ENCODE results near the gene NTRK1. TPM values are rescaled to one million over a fixed set of nuclear protein-coding genes. Genes with fewer than 3 reads are reported as not detected.

NTRK1 gene
- total and polyA plus RNA-seq, 2 donors (not counting 1 experiment from before 2014, with no cell fraction given), result not detected

GRCh38 chr1:156865865-156866248, 5.2 kb downstream of the NTRK1 start:
- H3K4me3 Mint-ChIP-seq, result no peak overlapping the region
- CTCF ChIA-PET, result no interaction called here
- 100% methylated on average over 1 of the region's 4 CpGs for WGBS (ENCODE audit: insufficient coverage)

More at GRCh38 chr1:156865865-156866248, 5.2 kb downstream of the NTRK1 start:
- H3K27me3 Mint-ChIP-seq, result peaks cover 54% of the 10 kb centered on the region
- H4K20me1 ChIP-seq (ENCODE audit: control insufficient read depth, insufficient read depth, low read length, poor library complexity, severe bottlenecking), result no peaks in the 10 kb centered on the region
- H2AFZ ChIP-seq (ENCODE audit: insufficient read depth, low read depth, low read length, poor library complexity, severe bottlenecking), result no peak overlapping the region
- intact Hi-C loops (cut with micrococcal nuclease), result no loop called here
- no peak for TF ChIP-seq CTCF (IDR thresholded peaks at IDR 0.05)
- TF ChIP-seq EZH2 (IDR thresholded peaks at IDR 0.05; ENCODE audit: borderline replicate concordance, insufficient read depth, low read depth, low read length, poor library complexity, severe bottlenecking), result no peak
- H3K27me3 ChIP-seq (replicated peaks in 1 of 4; ENCODE audit: control extremely low read depth in 1 of 4, control insufficient read depth in 3 of 4, insufficient read depth in 4 of 4, low read length in 3 of 4), result peaks cover 0 to 57% (median 26%) of the 10 kb centered on the region in 4 experiments
- DNase-seq, result no peak
- no peak overlapping the region for H3K27ac Mint-ChIP-seq
- peaks cover 7 to 13% of the 10 kb centered on the region in 2 donors for H3K4me1 ChIP-seq (ENCODE audit: control insufficient read depth in 2 of 2, insufficient read depth in 2 of 2, low read length in 2 of 2)
- H3K27ac ChIP-seq (ENCODE audit: low read length in 2 of 2), result no peak overlapping the region
- H3K9ac ChIP-seq (ENCODE audit: low read length), result no peak overlapping the region
- no peaks in the 10 kb centered on the region for H3K9me3 Mint-ChIP-seq (ENCODE audit: insufficient read depth)
- H3K36me3 ChIP-seq (replicated peaks in 1 of 2; ENCODE audit: control extremely low read depth in 1 of 2, control insufficient read depth in 1 of 2, extremely low read depth in 1 of 2, insufficient read depth in 2 of 2, low read length in 1 of 2), result no peaks in the 10 kb centered on the region
- peaks cover 5% of the 10 kb centered on the region for H3K4me1 Mint-ChIP-seq
- ATAC-seq (ENCODE audit: low read depth), result no peak
- no peak overlapping the region for H3K4me2 ChIP-seq (replicated peaks; ENCODE audit: low read depth, low read length, poor library complexity, severe bottlenecking)
- no peak overlapping the region for H3K4me3 ChIP-seq (ENCODE audit: control extremely low read depth in 1 of 5, extremely low read depth in 1 of 5, insufficient read depth in 1 of 5, low read depth in 2 of 5, low read length in 4 of 5)
- H3K79me2 ChIP-seq (ENCODE audit: control insufficient read depth, insufficient read depth, low read length), result no peaks in the 10 kb centered on the region
- peaks cover 0 to 3% (median 0%) of the 10 kb centered on the region in 3 donors for H3K9me3 ChIP-seq (ENCODE audit: control extremely low read depth in 1 of 3, control insufficient read depth in 2 of 3, insufficient read depth in 1 of 3, low read length in 2 of 3)
- POLR2A ChIA-PET, result no interaction called here

Data from B cell (primary cell).